Caco-2 (cell line): Measurements from ENCODE around the gene KNSTRN. TPM values are rescaled to one million over a fixed set of nuclear protein-coding genes. Genes with fewer than 3 reads are reported as not detected.

Source experiments
- BruUV-seq: library from RNA; stranded (reverse); fragments of 400-500 nt; replicated peaks from 2 replicates; lab custom pipeline; 2021; lab: Mats Ljungman, UMichigan
- CTCF ChIA-PET: fragments of 300-600 bp; sonication (Branson Sonifier 250); formaldehyde crosslinking; loops from one replicate; lab custom pipeline; 2022; ENCODE audit warnings: antibody characterized with exemption; lab: Charles Lee
- POLR2A ChIA-PET: fragments of 300-600 bp; sonication (Branson Sonifier 250); formaldehyde crosslinking; loops from one replicate; lab custom pipeline; 2022; ENCODE audit warnings: antibody characterized with exemption; lab: Charles Lee
- DNase-seq, 2 experiments: peaks; one replicate each; pipeline versions ENCODE4 v3.0.0 to v3.0.0-alpha.2; 2020 to 2022
- H3K27me3 ChIP-seq: replicated peaks from 2 replicates; pipeline ENCODE4 v1.6.0; 2011; ENCODE audit warnings: low read length; ENCODE audit not compliant: control insufficient read depth, insufficient read depth
- H3K36me3 ChIP-seq: 2 replicates; pipeline ENCODE4 v1.5.1; 2011; ENCODE audit warnings: low read length; ENCODE audit not compliant: control insufficient read depth, insufficient read depth
- H3K4me1 ChIP-seq: fragments of 250-450 bp; sonication (Bioruptor Pico); 2 replicates; pipeline ENCODE4 v1.5.1; 2020; ENCODE audit warnings: mild to moderate bottlenecking
- H3K4me3 ChIP-seq: 2 replicates; pipeline ENCODE4 v1.5.1; 2011; ENCODE audit warnings: low read depth, mild to moderate bottlenecking, control low read depth, low read length
- H3K9me3 ChIP-seq: fragments of 250-450 bp; sonication (Bioruptor Pico); 2 replicates; pipeline ENCODE4 v1.5.1; 2020; ENCODE audit warnings: mild to moderate bottlenecking, moderate library complexity
- H3K27ac Mint-ChIP-seq: one replicate; pipeline ENCODE4 v1.8.0; 2022; ENCODE audit warnings: mixed read lengths; ENCODE audit not compliant: unreplicated experiment
- H3K27me3 Mint-ChIP-seq: one replicate; pipeline ENCODE4 v1.8.0; 2022; ENCODE audit warnings: mixed read lengths; ENCODE audit not compliant: insufficient read depth, unreplicated experiment
- H3K36me3 Mint-ChIP-seq: one replicate; pipeline ENCODE4 v1.8.0; 2022; ENCODE audit warnings: mild to moderate bottlenecking, mixed read lengths; ENCODE audit not compliant: insufficient read depth, unreplicated experiment
- H3K4me1 Mint-ChIP-seq: one replicate; pipeline ENCODE4 v1.8.0; 2022; ENCODE audit warnings: low read depth, mixed read lengths; ENCODE audit not compliant: unreplicated experiment
- H3K4me3 Mint-ChIP-seq: one replicate; pipeline ENCODE4 v1.8.0; 2022; ENCODE audit warnings: mild to moderate bottlenecking, moderate library complexity, mixed read lengths; ENCODE audit not compliant: unreplicated experiment
- H3K9me3 Mint-ChIP-seq: one replicate; pipeline ENCODE4 v1.8.0; 2022; ENCODE audit warnings: mixed read lengths; ENCODE audit not compliant: unreplicated experiment
- intact Hi-C: fragments of 100-400 bp; cut with micrococcal nuclease; formaldehyde crosslinking; loops from one replicate; pipeline ENCODE4 v1.10.0; 2022; ENCODE audit not compliant: unreplicated experiment
- total RNA-seq: library from RNA; stranded (reverse); gene quantifications from 2 replicates; pipeline ENCODE4 v1.2.3, GENCODE V29; 2022
- TF ChIP-seq, protein P1 (sequence below), 2 experiments: fragments of 200-600 bp in 1 of 2; IDR thresholded peaks; 1 replicate in 1 of 2; 2 replicates in 1 of 2; pipeline versions ENCODE4 v1.5.1 to v1.8.0; 2011 to 2022; ENCODE audit warnings: antibody characterized with exemption in 1 of 2, control low read depth in 1 of 2, inconsistent platforms in 1 of 2, low read depth in 1 of 2, low read length in 1 of 2, mild to moderate bottlenecking in 1 of 2, moderate library complexity in 1 of 2; ENCODE audit not compliant: insufficient read depth in 1 of 2, severe bottlenecking in 1 of 2, unreplicated experiment in 1 of 2

Gene KNSTRN
- total RNA-seq, 1 experiment from 2014 or later, result 74.7 TPM

DNA sequence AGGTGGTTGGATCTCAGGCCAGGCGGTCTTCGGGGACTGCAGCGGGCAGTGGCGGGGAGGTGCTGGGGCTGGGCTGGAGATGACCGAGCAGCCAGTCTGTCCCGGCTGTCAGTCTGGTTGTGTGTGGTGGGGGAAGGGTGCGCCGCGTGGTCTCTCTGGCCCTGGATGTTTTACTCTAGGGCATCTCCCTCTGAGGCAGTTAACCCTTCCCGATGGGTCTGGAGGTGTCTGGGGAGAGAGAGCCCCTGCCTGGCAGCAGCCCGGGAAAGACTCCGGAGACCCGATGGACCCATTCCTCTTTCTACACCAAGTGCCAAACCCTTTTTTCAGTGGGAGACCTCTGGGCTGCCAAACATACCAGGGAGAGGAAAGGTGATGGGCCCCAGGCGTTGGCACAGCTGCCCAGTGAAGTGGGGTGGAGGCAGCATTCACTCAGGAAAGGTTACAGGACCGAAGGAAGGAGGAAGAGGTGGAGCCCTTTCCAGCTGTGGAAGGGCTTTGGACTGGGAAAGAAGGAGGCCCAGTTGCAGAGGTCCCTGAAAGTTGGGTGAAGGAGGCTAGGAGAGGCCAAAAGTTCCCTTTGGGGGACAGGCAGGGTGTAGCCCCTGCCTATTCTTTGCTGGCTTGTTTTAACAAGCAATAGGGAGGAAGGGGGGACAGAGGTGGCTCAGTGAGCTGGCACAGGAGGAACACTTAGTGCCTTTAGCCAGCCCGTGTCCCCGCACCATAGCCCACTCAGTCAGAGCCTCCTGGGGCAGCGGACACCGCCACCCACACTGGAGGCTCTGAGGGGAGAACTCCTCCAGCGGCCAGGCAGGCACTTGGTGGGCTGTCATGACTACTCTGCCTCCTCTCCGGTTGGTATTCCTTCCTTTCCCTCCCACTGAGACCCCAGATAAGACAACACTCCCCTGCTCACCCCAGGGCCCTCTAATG lies 55.5 kb downstream of the KNSTRN start:
- Histone ChIP-seq H3K36me3 (no peaks in the 10 kb centered on the region), H3K4me1 (peaks cover 18% of the 10 kb centered on the region), H3K27me3 (no peaks in the 10 kb centered on the region), H3K9me3 (no peaks in the 10 kb centered on the region), H3K4me3 (no peak overlapping the region)
- peaks cover 11% of the 10 kb centered on the region for H3K36me3 Mint-ChIP-seq
- no peaks in the 10 kb centered on the region for H3K9me3 Mint-ChIP-seq
- TF ChIP-seq, protein P1, sequence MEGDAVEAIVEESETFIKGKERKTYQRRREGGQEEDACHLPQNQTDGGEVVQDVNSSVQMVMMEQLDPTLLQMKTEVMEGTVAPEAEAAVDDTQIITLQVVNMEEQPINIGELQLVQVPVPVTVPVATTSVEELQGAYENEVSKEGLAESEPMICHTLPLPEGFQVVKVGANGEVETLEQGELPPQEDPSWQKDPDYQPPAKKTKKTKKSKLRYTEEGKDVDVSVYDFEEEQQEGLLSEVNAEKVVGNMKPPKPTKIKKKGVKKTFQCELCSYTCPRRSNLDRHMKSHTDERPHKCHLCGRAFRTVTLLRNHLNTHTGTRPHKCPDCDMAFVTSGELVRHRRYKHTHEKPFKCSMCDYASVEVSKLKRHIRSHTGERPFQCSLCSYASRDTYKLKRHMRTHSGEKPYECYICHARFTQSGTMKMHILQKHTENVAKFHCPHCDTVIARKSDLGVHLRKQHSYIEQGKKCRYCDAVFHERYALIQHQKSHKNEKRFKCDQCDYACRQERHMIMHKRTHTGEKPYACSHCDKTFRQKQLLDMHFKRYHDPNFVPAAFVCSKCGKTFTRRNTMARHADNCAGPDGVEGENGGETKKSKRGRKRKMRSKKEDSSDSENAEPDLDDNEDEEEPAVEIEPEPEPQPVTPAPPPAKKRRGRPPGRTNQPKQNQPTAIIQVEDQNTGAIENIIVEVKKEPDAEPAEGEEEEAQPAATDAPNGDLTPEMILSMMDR (IDR thresholded peaks at IDR 0.05; ENCODE audit: insufficient read depth in 1 of 2, low read depth in 1 of 2, low read length in 1 of 2, severe bottlenecking in 1 of 2, unreplicated experiment in 1 of 2), result no peak
- POLR2A ChIA-PET, result no interaction called here
- H3K4me3 Mint-ChIP-seq, result no peak overlapping the region
- no TSS peak for BruUV-seq
- no peaks in the 10 kb centered on the region for H3K27me3 Mint-ChIP-seq
- H3K4me1 Mint-ChIP-seq, result peaks cover 16% of the 10 kb centered on the region
- intact Hi-C loops, result no loop called here
- no peak for DNase-seq
- CTCF ChIA-PET, result no interaction called here
- no peak overlapping the region for H3K27ac Mint-ChIP-seq

DNA sequence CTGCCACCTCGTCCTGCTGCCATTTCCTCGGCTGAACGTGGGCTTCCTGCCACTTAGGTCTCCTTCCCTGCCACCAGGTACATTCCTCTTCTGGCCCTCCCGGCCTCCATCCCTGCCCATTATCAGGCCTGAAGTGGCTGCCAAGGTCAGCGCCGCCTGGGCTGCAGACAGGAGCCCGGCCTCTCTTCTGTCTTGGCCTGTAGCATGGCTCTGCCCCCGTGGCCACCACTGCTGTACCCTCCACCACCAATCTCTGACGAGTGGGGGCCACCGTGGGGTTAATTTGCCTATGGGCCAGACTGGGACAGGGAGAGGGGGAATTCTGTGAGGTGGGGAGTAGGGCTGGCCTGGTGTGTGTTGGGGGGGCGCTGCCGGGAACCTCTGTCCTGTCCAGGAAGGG lies 56.2 kb downstream of the KNSTRN start:
- H3K4me3 ChIP-seq, result no peak overlapping the region
- peaks cover 23% of the 10 kb centered on the region for H3K4me1 Mint-ChIP-seq

DNA sequence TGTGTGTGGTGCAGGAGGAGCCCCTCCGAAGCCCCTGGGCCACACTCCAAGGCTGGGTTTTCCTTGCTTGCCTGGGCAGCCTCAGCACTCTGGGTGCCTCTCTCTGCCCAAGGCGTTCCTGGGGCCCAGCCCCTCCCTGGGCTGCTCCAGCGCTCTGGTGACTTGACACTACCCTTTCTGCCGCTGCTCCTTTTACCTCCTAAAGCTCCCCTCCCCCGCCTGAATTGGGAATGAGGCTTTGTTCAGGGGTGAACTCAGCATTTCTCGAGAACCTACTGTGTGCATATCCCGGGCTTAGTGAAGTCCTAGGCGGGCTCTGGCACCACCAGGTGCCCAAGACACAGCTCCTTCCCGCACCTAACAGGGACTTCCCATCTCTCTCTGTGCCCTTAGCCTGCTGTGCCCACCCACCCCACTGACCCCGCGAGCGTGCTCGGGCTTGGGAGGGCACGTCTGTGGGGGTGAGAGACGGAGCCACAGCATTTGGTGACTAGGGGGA lies 57.0 kb downstream of the KNSTRN start:
- H3K4me1 ChIP-seq, result peaks cover 23% of the 10 kb centered on the region
- no peaks in the 10 kb centered on the region for H3K9me3 ChIP-seq
- peak overlapping the region; percentile 94 for H3K4me3 Mint-ChIP-seq
- CTCF ChIA-PET, result interaction anchor here (1.0 to 2.6 kb wide), 9 partner anchors 15 to 161 kb away, joined by 3 to 8 read pairs (median 3); partner anchors contain the start of genes CCDC9B, CHST14 and INAFM2
- H3K27me3 Mint-ChIP-seq, result no peaks in the 10 kb centered on the region
- H3K36me3 Mint-ChIP-seq, result peaks cover 16% of the 10 kb centered on the region
- no peaks in the 10 kb centered on the region for H3K27me3 ChIP-seq
- BruUV-seq, result no TSS peak
- TF ChIP-seq, protein P1 (IDR thresholded peaks at IDR 0.05; ENCODE audit: insufficient read depth in 1 of 2, low read depth in 1 of 2, low read length in 1 of 2, severe bottlenecking in 1 of 2, unreplicated experiment in 1 of 2), result no peak
- H3K36me3 ChIP-seq, result no peaks in the 10 kb centered on the region
- peak in 1 of 2 experiments; percentile 34 for DNase-seq
- POLR2A ChIA-PET, result interaction anchor here (0.9 to 1.4 kb wide), 2 partner anchors 9 to 125 kb away, joined by 3 to 5 read pairs; partner anchors contain the start of gene CCDC32
- intact Hi-C loops, result no loop called here
- no peaks in the 10 kb centered on the region for H3K9me3 Mint-ChIP-seq
- peaks cover 27% of the 10 kb centered on the region for H3K4me1 Mint-ChIP-seq
- peak overlapping the region; percentile 54 for H3K4me3 ChIP-seq
- peak overlapping the region; percentile 75 for H3K27ac Mint-ChIP-seq

More for the DNA sequence above, 56.2 kb downstream of the KNSTRN start:
- ChIA-PET CTCF (no interaction called here), POLR2A (no interaction called here)
- H3K27ac Mint-ChIP-seq, result no peak overlapping the region
- no TSS peak for BruUV-seq
- H3K9me3 Mint-ChIP-seq, result no peaks in the 10 kb centered on the region
- H3K36me3 ChIP-seq, result no peaks in the 10 kb centered on the region
- no peaks in the 10 kb centered on the region for H3K9me3 ChIP-seq
- no peak overlapping the region for H3K4me3 Mint-ChIP-seq
- H3K36me3 Mint-ChIP-seq, result peaks cover 15% of the 10 kb centered on the region
- peaks cover 23% of the 10 kb centered on the region for H3K4me1 ChIP-seq
- TF ChIP-seq, protein P1 (IDR thresholded peaks at IDR 0.05; ENCODE audit: insufficient read depth in 1 of 2, low read depth in 1 of 2, low read length in 1 of 2, severe bottlenecking in 1 of 2, unreplicated experiment in 1 of 2), result no peak
- DNase-seq, result no peak
- intact Hi-C loops, result no loop called here
- H3K27me3 Mint-ChIP-seq, result no peaks in the 10 kb centered on the region
- no peaks in the 10 kb centered on the region for H3K27me3 ChIP-seq
